ENCODE measurements around the gene TSPEAR.

TSPEAR gene

GRCh38 chr21:44529011-44529421 is 182.4 kb downstream of the TSPEAR start:
- no peaks in the 10 kb centered on the region for H3K4me1 ChIP-seq
- H3K4me2 ChIP-seq, result no peak overlapping the region
- H3K9ac ChIP-seq, result no peak overlapping the region
- H3K4me3 ChIP-seq, result no peak overlapping the region
- H3K27me3 ChIP-seq, result no peaks in the 10 kb centered on the region
- H3K27ac ChIP-seq, result no peak overlapping the region
- no peak for TF ChIP-seq Cebpa-rat (IDR thresholded peaks at IDR 0.05)
- peaks cover 11 to 18% (median 15%) of the 10 kb centered on the region in 11 experiments; a peak in 21 of 22 replicates for H3K9me3 ChIP-seq (replicated peaks in 1 of 11)
- H4K20me1 ChIP-seq, result no peaks in the 10 kb centered on the region
- no peaks in the 10 kb centered on the region for H3K36me3 ChIP-seq

- Histone ChIP-seq H3K9ac (no peak overlapping the region), H3K4me1 (no peaks in the 10 kb centered on the region), H3K27ac (no peak overlapping the region), H4K20me1 (no peaks in the 10 kb centered on the region), H3K4me3 (no peak overlapping the region), H3K27me3 (no peaks in the 10 kb centered on the region), H3K9me3 (replicated peaks in 1 of 11) (peaks cover 13 to 22% (median 19%) of the 10 kb centered on the region in 11 experiments; a peak in 21 of 22 replicates), H3K4me2 (no peak overlapping the region), H3K36me3 (no peaks in the 10 kb centered on the region)
- TF ChIP-seq Cebpa-rat (IDR thresholded peaks at IDR 0.05), result no peak
Measured at GRCh38 chr21:44528634-44528995, 182.8 kb downstream of the TSPEAR start.

- no peaks in the 10 kb centered on the region for H3K27me3 ChIP-seq
- H3K9ac ChIP-seq, result no peak overlapping the region
- no peak overlapping the region for H3K27ac ChIP-seq
- H3K4me2 ChIP-seq, result no peak overlapping the region
- no peaks in the 10 kb centered on the region for H4K20me1 ChIP-seq
- TF ChIP-seq Cebpa-rat (IDR thresholded peaks at IDR 0.05), result no peak
- no peaks in the 10 kb centered on the region for H3K36me3 ChIP-seq
- H3K4me3 ChIP-seq, result no peak overlapping the region
- peaks cover 13 to 27% (median 24%) of the 10 kb centered on the region in 11 experiments; a peak in 21 of 22 replicates for H3K9me3 ChIP-seq (replicated peaks in 1 of 11)
- H3K4me1 ChIP-seq, result no peaks in the 10 kb centered on the region
Measured at GRCh38 chr21:44527983-44528633, 183.3 kb downstream of the TSPEAR start.

- no peak overlapping the region for H3K27ac ChIP-seq
- H3K4me1 ChIP-seq, result no peaks in the 10 kb centered on the region
- no peaks in the 10 kb centered on the region for H3K27me3 ChIP-seq
- H3K4me3 ChIP-seq, result no peak overlapping the region
- no peak overlapping the region for H3K9ac ChIP-seq
- peaks cover 13 to 30% (median 24%) of the 10 kb centered on the region in 11 experiments; a peak in 21 of 22 replicates for H3K9me3 ChIP-seq (replicated peaks in 1 of 11)
- no peaks in the 10 kb centered on the region for H4K20me1 ChIP-seq
- TF ChIP-seq Cebpa-rat (IDR thresholded peaks at IDR 0.05), result no peak
- no peak overlapping the region for H3K4me2 ChIP-seq
- no peaks in the 10 kb centered on the region for H3K36me3 ChIP-seq
Measured at GRCh38 chr21:44527156-44527982, 184.0 kb downstream of the TSPEAR start.

- H3K9me3 ChIP-seq (replicated peaks in 1 of 11), result peaks cover 13 to 30% (median 24%) of the 10 kb centered on the region in 11 experiments; a peak in 21 of 22 replicates
- H3K4me1 ChIP-seq, result no peaks in the 10 kb centered on the region
- H4K20me1 ChIP-seq, result no peaks in the 10 kb centered on the region
- no peaks in the 10 kb centered on the region for H3K27me3 ChIP-seq
- no peak overlapping the region for H3K4me2 ChIP-seq
- H3K36me3 ChIP-seq, result no peaks in the 10 kb centered on the region
- no peak for TF ChIP-seq Cebpa-rat (IDR thresholded peaks at IDR 0.05)
- no peak overlapping the region for H3K4me3 ChIP-seq
- no peak overlapping the region for H3K27ac ChIP-seq
- no peak overlapping the region for H3K9ac ChIP-seq
Measured at GRCh38 chr21:44526096-44526997, 185.0 kb downstream of the TSPEAR start.

GRCh38 chr21:44525391-44526095 is 185.8 kb downstream of the TSPEAR start:
- Histone ChIP-seq H3K4me2 (no peak overlapping the region), H3K9ac (no peak overlapping the region), H3K27ac (no peak overlapping the region), H3K9me3 (replicated peaks in 1 of 11) (peaks cover 13 to 30% (median 24%) of the 10 kb centered on the region in 11 experiments; a peak in 21 of 22 replicates), H3K27me3 (no peaks in the 10 kb centered on the region), H4K20me1 (no peaks in the 10 kb centered on the region), H3K36me3 (no peaks in the 10 kb centered on the region), H3K4me3 (no peak overlapping the region), H3K4me1 (no peaks in the 10 kb centered on the region)
- TF ChIP-seq Cebpa-rat (IDR thresholded peaks at IDR 0.05), result no peak

GRCh38 chr21:44524414-44525371 is 186.7 kb downstream of the TSPEAR start:
- H3K4me3 ChIP-seq, result no peak overlapping the region
- H3K27me3 ChIP-seq, result no peaks in the 10 kb centered on the region
- H3K4me1 ChIP-seq, result no peaks in the 10 kb centered on the region
- H4K20me1 ChIP-seq, result no peaks in the 10 kb centered on the region
- H3K36me3 ChIP-seq, result no peaks in the 10 kb centered on the region
- H3K9me3 ChIP-seq (replicated peaks in 1 of 11), result peaks cover 13 to 30% (median 24%) of the 10 kb centered on the region in 11 experiments; a peak in 21 of 22 replicates
- no peak for TF ChIP-seq Cebpa-rat (IDR thresholded peaks at IDR 0.05)
- H3K27ac ChIP-seq, result no peak overlapping the region
- no peak overlapping the region for H3K4me2 ChIP-seq
- no peak overlapping the region for H3K9ac ChIP-seq

Measured in BLaER1 treated with 17β-estradiol and CSF1 and Interleukin-3, amounts not matched to agents 10 nM and 100 nM (cell line).